Muscle layer of colon (tissue), 2 donors: Measurements from ENCODE around the gene TMEM92.
A peak's percentile ranks its signal among the peaks of the same experiment; 100 is the strongest.

ENCODE experiments used
- H3K27ac ChIP-seq: one replicate; pipeline ENCODE4 v1.7.0; 2013; ENCODE audit warnings: low read depth, mild to moderate bottlenecking, low read length, moderate library complexity
- H3K27me3 ChIP-seq, 2 donors: one replicate each; pipeline ENCODE4 v1.7.0; 2013; ENCODE audit warnings: low read length in 2 of 2, mild to moderate bottlenecking in 2 of 2; ENCODE audit not compliant: insufficient read depth in 2 of 2, control insufficient read depth in 1 of 2
- H3K36me3 ChIP-seq: one replicate; pipeline ENCODE4 v1.7.0; 2013; ENCODE audit warnings: mild to moderate bottlenecking, low read length; ENCODE audit not compliant: insufficient read depth
- H3K4me1 ChIP-seq: one replicate; pipeline ENCODE4 v1.7.0; 2013; ENCODE audit warnings: mild to moderate bottlenecking, low read length; ENCODE audit not compliant: insufficient read depth
- H3K4me3 ChIP-seq, 2 donors: one replicate each; pipeline ENCODE4 v1.7.0; 2013; ENCODE audit warnings: low read length in 2 of 2, low read depth in 1 of 2, mild to moderate bottlenecking in 1 of 2, moderate library complexity in 1 of 2
- H3K9ac ChIP-seq: one replicate; pipeline ENCODE4 v1.7.0; 2013; ENCODE audit warnings: low read length
- H3K9me3 ChIP-seq: one replicate; pipeline ENCODE4 v1.7.0; 2013; ENCODE audit warnings: mild to moderate bottlenecking, low read length
- donor health status: abdominal sarcoma.
- donor health status: Adenocarcinoma of cecum.

Gene TMEM92

DNA sequence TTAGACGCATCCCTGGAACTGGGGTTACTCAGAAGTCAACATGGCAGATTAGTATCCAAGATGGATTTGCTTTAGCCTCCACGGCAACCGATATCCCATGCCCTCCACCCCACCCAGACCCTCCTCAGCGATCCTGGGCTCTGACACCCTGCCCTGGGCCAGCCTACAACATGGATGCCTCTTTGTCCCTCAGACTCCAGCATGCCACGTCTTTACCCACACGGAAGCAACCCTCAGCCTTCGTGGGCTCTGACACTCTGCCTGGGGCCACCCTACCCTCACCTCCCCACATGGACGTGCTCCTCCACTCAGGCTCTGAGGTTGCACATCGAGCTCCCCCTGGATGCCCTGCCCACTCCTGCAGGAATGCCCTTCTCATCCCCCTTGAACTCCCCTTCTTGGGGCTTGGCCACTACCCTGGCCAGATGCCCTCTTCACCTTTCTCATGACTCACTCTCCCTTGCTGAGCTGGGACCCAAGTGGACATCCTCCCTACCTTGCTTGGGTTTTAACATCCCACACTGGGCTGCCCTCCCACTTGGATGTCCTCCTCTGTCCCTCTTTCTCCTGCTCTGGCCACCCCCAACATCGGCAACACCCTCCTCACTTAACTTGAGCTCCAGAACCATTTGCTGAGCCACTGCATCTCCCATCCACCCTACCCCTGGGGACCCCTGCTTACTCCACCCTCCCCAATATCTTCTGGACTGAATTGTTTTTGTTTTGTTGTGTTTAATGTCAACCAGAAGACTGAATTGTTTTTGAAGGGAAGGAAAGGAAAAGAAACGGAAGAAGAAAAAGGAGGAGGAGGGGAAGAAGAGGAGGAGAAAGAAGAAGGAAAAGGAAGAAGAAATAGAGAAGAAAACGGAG, 18.3 kb upstream of the TMEM92 start:
- no peaks in the 10 kb centered on the region for H3K36me3 ChIP-seq
- H3K27me3 ChIP-seq: no peaks in the 10 kb centered on the region
- peaks cover 36% of the 10 kb centered on the region for H3K4me1 ChIP-seq
- no peak overlapping the region for H3K27ac ChIP-seq
- no peaks in the 10 kb centered on the region for H3K9me3 ChIP-seq
- H3K9ac ChIP-seq: no peak overlapping the region
- H3K4me3 ChIP-seq: no peak overlapping the region

DNA sequence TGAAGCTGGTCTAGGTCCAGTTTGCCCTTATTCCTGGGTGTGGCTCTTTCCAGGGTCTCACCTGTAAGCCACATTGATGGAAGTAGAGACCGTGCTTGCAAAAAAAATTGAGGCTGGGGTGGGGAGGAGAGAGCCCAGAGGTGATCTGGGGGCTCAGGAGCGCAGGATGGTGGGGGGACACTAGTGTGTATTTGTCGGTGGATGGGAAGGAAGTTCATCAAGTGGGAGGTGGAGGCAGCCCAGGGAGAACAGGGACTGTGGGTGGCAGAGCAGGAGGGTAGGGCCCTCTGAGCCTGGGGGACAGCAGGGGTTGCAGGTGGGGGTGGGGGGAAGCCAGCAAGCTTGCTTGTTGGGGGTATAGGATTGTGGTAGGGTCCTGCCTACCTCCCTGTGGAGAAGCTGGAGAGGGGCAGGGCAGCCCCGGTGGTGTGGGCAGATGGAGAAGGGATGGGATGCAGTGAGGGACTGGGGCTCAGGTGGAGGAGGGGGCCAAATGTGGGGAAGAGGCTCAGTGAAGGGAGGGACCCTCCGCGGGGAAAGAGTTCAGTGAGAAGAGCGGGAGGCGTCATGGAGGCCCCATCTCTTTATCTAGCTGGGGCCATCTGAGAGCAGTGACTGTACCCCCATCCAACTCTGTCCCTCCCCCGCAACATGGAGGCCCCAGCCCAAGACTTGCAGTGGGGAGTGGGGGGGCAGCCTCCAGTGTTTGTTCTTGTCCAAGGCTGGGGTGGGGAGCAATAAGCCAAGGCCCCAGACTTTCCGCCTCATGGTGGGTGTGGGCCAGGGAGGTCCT, 17.2 kb upstream of the TMEM92 start:
- Histone ChIP-seq H3K36me3 (no peaks in the 10 kb centered on the region), H3K27me3 (no peaks in the 10 kb centered on the region), H3K27ac (peak overlapping the region; percentile 70), H3K4me1 (peaks cover 36% of the 10 kb centered on the region), H3K9ac (no peak overlapping the region), H3K4me3 (no peak overlapping the region), H3K9me3 (no peaks in the 10 kb centered on the region)

DNA sequence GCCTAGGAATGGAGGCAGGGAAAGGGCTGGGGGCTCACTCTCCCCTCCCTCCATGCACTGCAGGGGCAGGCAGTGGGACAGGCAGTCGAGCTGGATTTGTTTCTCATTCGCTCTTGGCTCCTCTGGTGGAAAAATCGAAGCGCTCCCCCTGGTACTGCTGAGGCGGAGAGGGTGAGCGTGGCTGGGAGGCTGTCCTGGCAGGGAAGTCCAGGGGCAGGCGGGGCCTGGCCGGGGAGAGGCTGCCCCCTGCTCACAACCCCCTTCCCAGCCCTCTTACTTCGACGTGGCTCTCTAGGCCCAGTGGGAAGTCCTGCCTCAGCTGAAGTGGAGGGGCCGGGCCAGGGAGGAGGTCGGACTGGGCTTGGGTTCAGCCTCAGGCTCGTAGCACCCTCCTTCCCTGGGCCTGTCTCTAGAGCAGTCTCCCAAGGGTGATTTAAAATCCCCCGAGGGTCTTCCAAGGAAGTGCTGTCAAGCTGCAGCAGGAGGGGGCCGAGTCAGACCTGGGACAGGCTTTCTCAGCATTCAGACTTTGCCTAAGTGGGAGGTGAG, 16.5 kb upstream of the TMEM92 start:
- peaks cover 36% of the 10 kb centered on the region for H3K4me1 ChIP-seq
- H3K9me3 ChIP-seq: no peaks in the 10 kb centered on the region
- peak overlapping the region; percentile 70 for H3K27ac ChIP-seq
- no peaks in the 10 kb centered on the region for H3K27me3 ChIP-seq
- H3K9ac ChIP-seq: no peak overlapping the region
- no peak overlapping the region for H3K4me3 ChIP-seq
- H3K36me3 ChIP-seq: no peaks in the 10 kb centered on the region

- H3K27ac ChIP-seq: peak overlapping the region; percentile 76
- H3K27me3 ChIP-seq: no peaks in the 10 kb centered on the region
- H3K4me3 ChIP-seq: no peak overlapping the region
- no peaks in the 10 kb centered on the region for H3K9me3 ChIP-seq
- H3K36me3 ChIP-seq: no peaks in the 10 kb centered on the region
- peak overlapping the region; percentile 9 for H3K9ac ChIP-seq
- H3K4me1 ChIP-seq: peaks cover 42% of the 10 kb centered on the region
Measured at GRCh38 chr17:50258647-50259476, 15.4 kb upstream of the TMEM92 start.

- peak overlapping the region; percentile 21 for H3K9ac ChIP-seq
- H3K27me3 ChIP-seq: no peaks in the 10 kb centered on the region
- no peak overlapping the region for H3K4me3 ChIP-seq
- H3K36me3 ChIP-seq: no peaks in the 10 kb centered on the region
- no peaks in the 10 kb centered on the region for H3K9me3 ChIP-seq
- peaks cover 50% of the 10 kb centered on the region for H3K4me1 ChIP-seq
- H3K27ac ChIP-seq: peak overlapping the region; percentile 76
Measured at GRCh38 chr17:50259477-50260324, 14.6 kb upstream of the TMEM92 start.

DNA sequence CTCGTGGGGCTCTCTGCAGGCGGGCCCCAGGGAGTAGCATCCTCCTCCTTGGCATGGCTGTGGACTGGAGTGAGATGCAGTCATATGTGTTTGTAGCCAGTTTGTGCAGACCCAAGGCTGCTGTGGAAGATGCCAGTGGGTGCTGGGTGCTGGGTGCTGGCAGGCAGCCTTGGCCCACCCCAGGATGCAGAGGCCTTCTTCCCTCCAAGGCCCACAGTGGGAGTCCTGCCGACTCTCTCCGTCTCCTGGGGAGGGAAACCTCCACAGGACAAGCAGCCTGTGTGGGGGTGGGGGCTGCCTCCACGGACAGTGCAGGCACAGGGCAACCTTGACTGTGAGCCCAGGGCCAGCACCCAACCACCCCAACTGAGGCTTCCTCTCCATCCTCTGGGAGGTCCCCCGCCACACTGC, 13.8 kb upstream of the TMEM92 start:
- no peak overlapping the region for H3K4me3 ChIP-seq
- no peaks in the 10 kb centered on the region for H3K27me3 ChIP-seq
- H3K4me1 ChIP-seq: peaks cover 58% of the 10 kb centered on the region
- no peaks in the 10 kb centered on the region for H3K9me3 ChIP-seq
- H3K36me3 ChIP-seq: no peaks in the 10 kb centered on the region
- H3K27ac ChIP-seq: no peak overlapping the region
- no peak overlapping the region for H3K9ac ChIP-seq

DNA sequence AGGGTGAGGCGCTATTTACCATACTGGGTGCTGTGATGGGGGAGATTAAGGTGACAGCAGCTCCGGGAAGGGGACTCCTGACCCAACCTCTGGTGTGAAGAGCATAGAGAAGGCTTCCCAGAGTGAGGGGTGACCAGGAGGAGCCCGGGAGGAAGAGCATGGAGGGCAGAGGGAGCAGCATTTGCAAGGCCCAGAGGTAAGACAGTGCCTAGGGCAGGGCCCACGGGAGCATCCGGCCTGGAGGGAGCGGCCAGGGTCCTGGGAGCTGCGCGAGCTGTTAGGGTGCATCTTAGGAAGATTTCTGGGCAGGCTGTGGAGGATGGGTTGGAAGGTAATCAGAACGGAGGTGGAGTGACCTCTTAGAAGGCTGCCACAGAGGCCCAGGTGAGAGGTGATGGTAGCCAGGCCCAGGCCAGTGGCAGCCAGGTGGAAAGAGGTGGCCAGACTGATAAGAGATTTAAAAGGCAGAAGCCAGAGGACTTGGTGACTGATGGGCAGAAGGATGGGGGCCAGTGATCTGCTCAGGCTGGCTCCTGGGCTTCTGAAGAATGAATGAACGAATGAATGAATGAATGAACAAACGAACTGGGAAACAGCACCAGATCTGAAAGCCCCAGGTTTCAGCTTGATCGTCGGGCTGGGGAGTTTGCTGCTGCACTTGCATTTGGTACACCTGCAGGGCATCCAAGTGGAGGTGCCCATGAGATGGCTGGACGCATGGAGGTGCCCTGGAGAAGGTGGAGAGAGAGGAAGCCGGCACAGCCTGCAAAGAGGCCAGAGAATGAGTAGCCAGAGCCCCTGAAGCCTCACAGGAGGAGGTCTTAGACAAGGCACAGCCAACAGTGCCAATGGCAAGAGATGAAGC, 13.0 kb upstream of the TMEM92 start:
- no peak overlapping the region for H3K27ac ChIP-seq
- H3K36me3 ChIP-seq: no peaks in the 10 kb centered on the region
- H3K4me1 ChIP-seq: peaks cover 66% of the 10 kb centered on the region
- H3K27me3 ChIP-seq: no peaks in the 10 kb centered on the region
- no peak overlapping the region for H3K4me3 ChIP-seq
- no peaks in the 10 kb centered on the region for H3K9me3 ChIP-seq
- H3K9ac ChIP-seq: no peak overlapping the region

- Histone ChIP-seq H3K9ac (no peak overlapping the region), H3K9me3 (no peaks in the 10 kb centered on the region), H3K4me1 (peaks cover 73% of the 10 kb centered on the region), H3K36me3 (no peaks in the 10 kb centered on the region), H3K4me3 (no peak overlapping the region), H3K27ac (no peak overlapping the region), H3K27me3 (no peaks in the 10 kb centered on the region)
Measured at GRCh38 chr17:50262001-50262794, 12.1 kb upstream of the TMEM92 start.

- Histone ChIP-seq H3K27me3 (no peaks in the 10 kb centered on the region), H3K9me3 (no peaks in the 10 kb centered on the region), H3K27ac (peak overlapping the region; percentile 72), H3K36me3 (no peaks in the 10 kb centered on the region), H3K4me3 (no peak overlapping the region), H3K4me1 (peaks cover 73% of the 10 kb centered on the region), H3K9ac (peak overlapping the region; percentile 1)
Measured at GRCh38 chr17:50263331-50264262, 10.7 kb upstream of the TMEM92 start.
